K562 (cell line): Measurements from ENCODE around the gene APOL4. TPM values are rescaled to one million over a fixed set of nuclear protein-coding genes. Genes with fewer than 3 reads are reported as not detected.

ENCODE experiments used
- CGGBP1 ChIP-seq: fragments of 250-450 bp; sonication (Bioruptor Pico); IDR thresholded peaks from 2 replicates; pipeline ENCODE4 v1.9.0; 2021; ENCODE audit warnings: mild to moderate bottlenecking
- DDX20 ChIP-seq: fragments of 450-650 bp; IDR thresholded peaks from 2 replicates; pipeline ENCODE4 v1.6.1; 2016; ENCODE audit warnings: missing genetic modification characterization, low read depth, mild to moderate bottlenecking, missing compliant biosample characterization, moderate library complexity
- ETV1 ChIP-seq: fragments of 450-650 bp; conservative IDR thresholded peaks from 2 replicates; pipeline ENCODE4 v1.6.1; 2016; ENCODE audit warnings: missing genetic modification characterization, control low read depth, low read depth, missing compliant biosample characterization
- FOXJ2 ChIP-seq: fragments of 200-800 bp; sonication (Bioruptor generic); IDR thresholded peaks from 2 replicates; pipeline ENCODE4 v1.6.1; 2016; ENCODE audit warnings: missing genetic modification characterization, missing compliant biosample characterization
- GATA2 ChIP-seq: sonication (generic); formaldehyde crosslinking; IDR thresholded peaks from 2 replicates; pipeline ENCODE4 v1.4.0; 2020; ENCODE audit warnings: mild to moderate bottlenecking, missing genetic modification reagents
- MCM3 ChIP-seq: fragments of 450-650 bp; IDR thresholded peaks from 2 replicates; pipeline ENCODE4 v1.6.1; 2016
- NFXL1 ChIP-seq: fragments of 450-650 bp; formaldehyde crosslinking; IDR thresholded peaks from 2 replicates; pipeline ENCODE4 v1.4.0; 2021; ENCODE audit warnings: mild to moderate bottlenecking
- PTRF ChIP-seq: fragments of 450-650 bp; IDR thresholded peaks from 2 replicates; pipeline ENCODE4 v1.6.1; 2016; ENCODE audit warnings: mild to moderate bottlenecking, missing genetic modification characterization, missing compliant biosample characterization
- RBFOX2 ChIP-seq: fragments of 200-400 bp; formaldehyde crosslinking; IDR thresholded peaks from 2 replicates; pipeline ENCODE4 v1.6.1; 2017; ENCODE audit warnings: low read depth, mild to moderate bottlenecking, low read length, moderate library complexity
- RBM17 ChIP-seq: fragments of 200-400 bp; formaldehyde crosslinking; IDR thresholded peaks from 2 replicates; pipeline ENCODE4 v1.6.1; 2017; ENCODE audit warnings: low read depth, mild to moderate bottlenecking, low read length, borderline replicate concordance
- THAP7 ChIP-seq: fragments of 250-450 bp; sonication (Bioruptor Pico); IDR thresholded peaks from 2 replicates; pipeline ENCODE4 v1.5.0; 2021
- ZFPM2 ChIP-seq: fragments of 250-450 bp; sonication (Bioruptor Pico); IDR thresholded peaks from 2 replicates; pipeline ENCODE4 v1.5.1; 2022; ENCODE audit warnings: mild to moderate bottlenecking
- ZNF354B ChIP-seq: fragments of 250-450 bp; sonication (Bioruptor Pico); IDR thresholded peaks from 2 replicates; pipeline ENCODE4 v1.4.0; 2020
- ZNF717 ChIP-seq: fragments of 250-450 bp; sonication (Bioruptor Pico); IDR thresholded peaks from 2 replicates; pipeline ENCODE4 v1.5.0; 2021
- polyA plus RNA-seq, 8 experiments: library from polyadenylated mRNA; depleted of rRNA in 4 of 8; stranded (reverse) in 5 of 8; unstranded in 3 of 8; fragments of >200 nt; fragmentation: Nextera tagmentation in 2 of 8; fragmentation: Illumina TruSeq in 1 of 8; extraction: Ambion mirVana in 2 of 8; extraction: Trizol in 1 of 8; gene quantifications; 2 replicates each; pipeline versions ENCODE4 v1.2.1 to v1.2.3, GENCODE V29; 2011 to 2014; ENCODE audit warnings: inconsistent platforms in 1 of 8, missing spikeins in 1 of 8
- total RNA-seq, 7 experiments: library from RNA; depleted of rRNA in 6 of 7; stranded (reverse); fragments of >200 nt in 6 of 7; fragmentation: Illumina TruSeq in 2 of 7; extraction: Trizol in 2 of 7; gene quantifications; 2 replicates each; pipeline versions ENCODE4 v1.2.1 to v1.2.3, GENCODE V29; 2011 to 2021; ENCODE audit warnings: low replicate concordance in 1 of 7

APOL4 gene
- total and polyA plus RNA-seq, 9 of the 15 experiments (the other 6 are each of a cell fraction or from before 2014, with no cell fraction given): 6.5 to 15.0 (median 9.8) TPM

- no peak for TF ChIP-seq ZNF717
- no peak for TF ChIP-seq CGGBP1 (CRISPR knock-in tag)
- no peak for TF ChIP-seq GATA2 (CRISPR knock-in tag)
- no peak for TF ChIP-seq ZFPM2
- TF ChIP-seq ZNF354B: no peak
- no peak for TF ChIP-seq RBM17
- TF ChIP-seq NFXL1 (CRISPR knock-in tag): no peak
- TF ChIP-seq DDX20 (tag): no peak
- TF ChIP-seq RBFOX2: no peak
- no peak for TF ChIP-seq MCM3
- no peak for TF ChIP-seq FOXJ2 (tag)
- no peak for TF ChIP-seq ETV1 (tag)
- no peak for TF ChIP-seq PTRF
- no peak for TF ChIP-seq THAP7
Measured at GRCh38 chr22:36171941-36172340, 29.7 kb downstream of the APOL4 start (continued).
